ENCODE data around the gene S1PR4.
"Not testable (repeated sequence)": the region's sequence is repeated elsewhere in the genome, so short reads cannot be mapped to it uniquely, and the experiment has no call there.

Gene S1PR4

DNA sequence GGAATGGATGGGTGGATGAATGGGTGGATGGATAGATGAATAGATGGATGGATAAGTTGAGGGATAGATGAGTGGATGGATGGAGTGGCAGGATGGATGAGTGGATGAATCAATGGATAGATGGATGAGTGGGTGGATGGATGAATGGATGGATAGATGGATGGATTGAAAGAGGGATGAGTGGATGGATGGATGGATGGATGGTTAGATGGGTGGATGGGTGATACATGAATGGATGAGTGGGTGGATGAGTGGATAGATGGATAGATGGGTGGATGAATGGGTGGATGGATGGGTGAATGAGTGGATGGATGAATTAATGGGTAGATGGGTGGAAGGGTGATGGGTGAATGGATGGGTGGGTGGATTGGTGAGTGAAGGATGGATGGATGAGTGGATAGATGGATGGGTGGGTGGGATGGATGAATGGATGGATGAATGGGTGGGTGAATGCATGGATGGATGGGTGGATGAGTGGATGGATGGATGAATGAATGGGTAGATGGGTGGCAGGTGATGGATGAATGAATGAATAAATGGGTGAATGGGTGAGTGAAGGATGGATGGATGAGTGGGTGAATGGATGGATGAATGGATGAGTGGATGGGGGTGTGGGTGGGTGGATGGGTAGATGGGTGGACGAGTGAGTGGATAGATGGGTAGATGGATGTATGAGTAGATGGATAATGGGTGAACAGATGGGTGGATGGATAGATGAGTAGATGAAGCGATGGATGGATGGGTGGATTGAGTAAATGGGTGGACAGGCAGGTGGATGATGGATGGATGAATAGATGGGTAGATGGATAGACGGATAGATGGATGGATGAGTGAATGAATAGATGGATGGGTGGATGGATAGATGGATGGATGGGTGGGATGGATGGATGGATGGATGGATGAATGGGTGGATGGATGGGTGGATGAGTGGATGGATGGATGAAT lies 25.0 kb upstream of the S1PR4 start:
- no peak for DNase-seq

GRCh38 chr19:3154447-3154846 lies 24.1 kb upstream of the S1PR4 start:
- DNase-seq: not testable (repeated sequence)

GRCh38 chr19:3154957-3155736 lies 23.4 kb upstream of the S1PR4 start:
- peak; percentile 67 to 97 (median 70) for DNase-seq

DNA sequence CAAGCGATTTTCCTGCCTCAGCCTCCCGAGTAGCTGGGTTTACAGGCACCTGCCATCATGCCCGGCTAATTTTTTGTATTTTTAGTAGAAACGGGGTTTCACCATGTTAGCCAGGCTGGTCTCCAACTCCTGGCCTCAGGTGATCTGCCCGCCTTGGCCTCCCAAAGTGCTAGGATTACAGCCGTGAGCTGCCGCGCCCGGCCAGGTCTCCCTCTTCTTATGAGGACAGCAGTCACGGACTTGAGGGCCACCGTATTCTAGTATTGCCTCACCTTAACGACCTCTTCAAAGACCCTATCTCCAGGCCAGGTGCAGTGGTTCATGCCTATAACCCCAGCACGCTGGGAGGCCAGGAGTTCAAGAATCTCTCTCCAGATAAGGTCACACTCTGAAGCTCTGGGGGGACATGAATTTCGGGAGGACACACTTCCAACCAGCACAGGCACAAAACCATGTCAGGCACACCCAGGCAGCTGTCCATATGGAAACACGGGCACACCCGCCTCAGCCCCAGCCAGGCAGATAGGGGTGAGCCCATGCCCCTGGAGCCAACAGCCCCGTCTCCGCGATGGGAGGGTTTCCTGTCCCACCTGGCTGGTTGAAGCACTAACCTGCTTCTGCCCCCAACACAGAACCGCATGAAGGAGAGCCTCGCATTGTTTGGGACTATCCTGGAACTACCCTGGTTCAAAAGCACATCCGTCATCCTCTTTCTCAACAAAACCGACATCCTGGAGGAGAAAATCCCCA lies 21.3 kb upstream of the S1PR4 start:
- DNase-seq: no peak

- DNase-seq: no peak
These were observed 19.0 kb upstream of the S1PR4 start for GRCh38 chr19:3159565-3159964.

- no peak for DNase-seq
These were observed 18.4 kb upstream of the S1PR4 start for GRCh38 chr19:3160219-3160618.

DNA sequence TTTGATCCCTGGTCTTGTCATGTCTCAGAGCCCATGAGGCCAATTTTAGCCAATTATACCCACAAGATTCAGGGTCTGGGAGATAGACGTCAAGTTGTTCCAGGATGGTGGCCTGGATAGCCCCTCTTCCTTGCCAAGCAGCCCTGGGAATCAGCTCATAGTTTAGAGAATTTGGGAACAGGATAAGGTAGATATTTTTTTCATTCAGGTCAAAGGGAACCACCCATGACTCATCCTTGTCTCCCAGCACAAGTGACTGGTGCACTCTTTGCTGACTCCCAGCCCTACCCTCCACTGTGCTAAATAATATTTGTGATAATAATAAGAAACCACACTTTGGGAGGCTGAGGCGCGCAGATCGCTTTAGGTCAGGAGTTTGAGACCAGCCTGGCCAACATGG lies 17.1 kb upstream of the S1PR4 start:
- no peak for DNase-seq

GRCh38 chr19:3162418-3163229 lies 15.9 kb upstream of the S1PR4 start:
- DNase-seq: peak in 1 of 5 donors; percentile 46

DNA sequence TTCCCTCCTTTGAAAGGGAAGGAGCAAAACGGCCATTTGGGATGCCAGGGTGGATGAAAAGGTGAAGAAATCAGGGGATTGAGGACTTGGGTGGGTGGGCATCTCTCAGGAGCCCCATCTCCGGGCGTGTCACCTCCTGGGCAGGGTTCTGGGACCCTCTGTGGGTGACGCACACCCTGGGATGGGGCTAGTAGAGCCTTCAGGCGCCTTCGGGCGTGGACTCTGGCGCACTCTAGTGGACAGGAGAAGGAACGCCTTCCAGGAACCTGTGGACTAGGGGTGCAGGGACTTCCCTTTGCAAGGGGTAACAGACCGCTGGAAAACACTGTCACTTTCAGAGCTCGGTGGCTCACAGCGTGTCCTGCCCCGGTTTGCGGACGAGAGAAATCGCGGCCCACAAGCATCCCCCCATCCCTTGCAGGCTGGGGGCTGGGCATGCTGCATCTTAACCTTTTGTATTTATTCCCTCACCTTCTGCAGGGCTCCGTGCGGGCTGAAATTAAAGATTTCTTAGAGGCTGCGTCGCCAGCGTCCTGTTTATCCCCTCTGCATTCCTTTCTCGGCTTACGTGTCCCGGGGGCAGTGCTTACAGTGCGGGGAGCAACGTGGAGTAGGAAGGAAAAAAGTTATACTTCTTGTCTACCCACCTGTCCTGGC lies 15.2 kb upstream of the S1PR4 start:
- peak in 4 of 5 donors; percentile 54 to 69 (median 60) for DNase-seq

DNA sequence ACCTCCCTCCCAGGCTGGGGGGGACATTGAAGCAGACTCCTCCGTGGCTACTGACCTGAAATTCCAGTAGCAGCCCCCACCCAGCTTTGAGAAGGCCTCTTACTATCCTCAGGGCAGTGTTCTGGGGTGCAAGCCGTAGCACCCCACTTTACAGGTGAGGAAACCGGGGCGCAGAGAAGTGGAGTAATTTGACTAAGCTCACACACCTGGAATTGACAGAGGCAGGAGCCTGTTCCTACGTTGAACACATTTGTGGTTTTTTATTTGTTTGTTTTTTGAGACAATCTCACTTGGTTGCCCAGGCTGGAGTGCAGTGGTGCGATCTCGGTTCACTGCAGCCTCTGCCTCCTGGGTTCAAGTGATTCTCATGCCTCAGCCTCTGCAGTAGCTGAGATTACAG lies 14.6 kb upstream of the S1PR4 start:
- DNase-seq: no peak

- DNase-seq: no peak
These were observed 10.9 kb upstream of the S1PR4 start for GRCh38 chr19:3167533-3168272.

GRCh38 chr19:3171894-3172672 lies 6.5 kb upstream of the S1PR4 start:
- DNase-seq: no peak

GRCh38 chr19:3172673-3173000 lies 5.9 kb upstream of the S1PR4 start:
- not testable (repeated sequence) for DNase-seq

- DNase-seq: peak in 2 of 5 donors; percentile 8 to 67
These were observed 2.5 kb upstream of the S1PR4 start for GRCh38 chr19:3175781-3176714.

DNA sequence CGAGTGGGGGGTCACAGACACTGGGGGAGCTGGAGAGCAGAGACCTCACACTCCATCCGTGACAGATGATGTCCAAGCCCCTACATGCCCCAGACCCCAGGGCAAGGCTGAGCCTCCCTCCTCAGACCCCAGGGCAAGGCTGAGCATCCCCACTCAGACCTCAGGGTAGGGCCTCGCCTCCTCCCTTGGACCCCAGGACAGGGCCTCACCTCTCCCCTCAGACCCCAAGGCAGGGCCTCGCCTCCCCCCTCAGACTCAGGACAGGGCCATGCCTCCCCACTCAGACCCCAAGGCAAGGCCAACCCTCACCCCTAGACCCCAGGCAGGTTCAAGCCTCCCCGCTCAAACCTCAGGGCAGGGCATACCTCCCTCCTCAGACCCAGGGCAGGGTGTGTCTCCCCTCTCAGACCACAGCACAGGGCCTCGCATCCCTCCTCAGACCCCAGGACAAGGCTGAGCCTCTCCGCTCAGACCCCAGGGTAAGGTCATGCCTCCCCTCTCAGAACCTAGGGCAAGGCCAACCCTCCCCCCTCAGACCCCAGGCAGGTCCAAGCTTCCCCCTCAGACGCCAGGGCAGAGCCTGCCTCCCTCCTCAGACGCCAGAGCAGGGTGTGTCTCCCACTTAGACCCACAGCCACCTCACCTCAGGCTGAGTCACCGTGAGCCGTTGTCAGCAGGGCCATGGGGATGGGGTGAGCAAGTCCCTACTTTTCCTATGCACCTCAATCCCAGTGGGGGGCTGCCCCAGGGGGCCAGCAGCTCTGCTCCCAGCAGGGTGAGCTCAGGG lies 1.7 kb upstream of the S1PR4 start:
- peak; percentile 37 to 84 (median 53) for DNase-seq

DNA sequence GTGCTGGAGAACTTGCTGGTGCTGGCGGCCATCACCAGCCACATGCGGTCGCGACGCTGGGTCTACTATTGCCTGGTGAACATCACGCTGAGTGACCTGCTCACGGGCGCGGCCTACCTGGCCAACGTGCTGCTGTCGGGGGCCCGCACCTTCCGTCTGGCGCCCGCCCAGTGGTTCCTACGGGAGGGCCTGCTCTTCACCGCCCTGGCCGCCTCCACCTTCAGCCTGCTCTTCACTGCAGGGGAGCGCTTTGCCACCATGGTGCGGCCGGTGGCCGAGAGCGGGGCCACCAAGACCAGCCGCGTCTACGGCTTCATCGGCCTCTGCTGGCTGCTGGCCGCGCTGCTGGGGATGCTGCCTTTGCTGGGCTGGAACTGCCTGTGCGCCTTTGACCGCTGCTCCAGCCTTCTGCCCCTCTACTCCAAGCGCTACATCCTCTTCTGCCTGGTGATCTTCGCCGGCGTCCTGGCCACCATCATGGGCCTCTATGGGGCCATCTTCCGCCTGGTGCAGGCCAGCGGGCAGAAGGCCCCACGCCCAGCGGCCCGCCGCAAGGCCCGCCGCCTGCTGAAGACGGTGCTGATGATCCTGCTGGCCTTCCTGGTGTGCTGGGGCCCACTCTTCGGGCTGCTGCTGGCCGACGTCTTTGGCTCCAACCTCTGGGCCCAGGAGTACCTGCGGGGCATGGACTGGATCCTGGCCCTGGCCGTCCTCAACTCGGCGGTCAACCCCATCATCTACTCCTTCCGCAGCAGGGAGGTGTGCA lies 587 bp downstream of the S1PR4 start:
- DNase-seq: peak in 2 of 5 donors; percentile 6 to 54

DNA sequence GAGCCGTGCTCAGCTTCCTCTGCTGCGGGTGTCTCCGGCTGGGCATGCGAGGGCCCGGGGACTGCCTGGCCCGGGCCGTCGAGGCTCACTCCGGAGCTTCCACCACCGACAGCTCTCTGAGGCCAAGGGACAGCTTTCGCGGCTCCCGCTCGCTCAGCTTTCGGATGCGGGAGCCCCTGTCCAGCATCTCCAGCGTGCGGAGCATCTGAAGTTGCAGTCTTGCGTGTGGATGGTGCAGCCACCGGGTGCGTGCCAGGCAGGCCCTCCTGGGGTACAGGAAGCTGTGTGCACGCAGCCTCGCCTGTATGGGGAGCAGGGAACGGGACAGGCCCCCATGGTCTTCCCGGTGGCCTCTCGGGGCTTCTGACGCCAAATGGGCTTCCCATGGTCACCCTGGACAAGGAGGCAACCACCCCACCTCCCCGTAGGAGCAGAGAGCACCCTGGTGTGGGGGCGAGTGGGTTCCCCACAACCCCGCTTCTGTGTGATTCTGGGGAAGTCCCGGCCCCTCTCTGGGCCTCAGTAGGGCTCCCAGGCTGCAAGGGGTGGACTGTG lies 1.2 kb downstream of the S1PR4 start:
- peak in 2 of 5 donors; percentile 5 to 59 for DNase-seq

Measured in T-helper 1 cell (primary cell).